ENCODE measurements around the gene CPSF7. TPM values are rescaled to one million over a fixed set of nuclear protein-coding genes. Genes with fewer than 3 reads are reported as not detected.

CPSF7 gene
- total RNA-seq, 1 donor from 2014 or later: 27.7 TPM

GRCh38 chr11:61357233-61357893 lies 72.4 kb downstream of the CPSF7 start:
- no peak for DNase-seq (ENCODE audit: low read depth)

GRCh38 chr11:61356706-61357105 lies 73.1 kb downstream of the CPSF7 start:
- no peak for DNase-seq (ENCODE audit: low read depth)

- no peak for DNase-seq (ENCODE audit: low read depth)
Measured at GRCh38 chr11:61354208-61354607, 75.6 kb downstream of the CPSF7 start.

GRCh38 chr11:61353131-61354067 lies 76.4 kb downstream of the CPSF7 start:
- DNase-seq (ENCODE audit: low read depth): no peak

Other genes starting within 250 kb of the CPSF7 start
- not detected in 2 replicates for gene PGA3, start 226.5 kb downstream of the CPSF7 start, total RNA-seq
- not detected in 2 replicates for gene PGA4, start 207.6 kb downstream of the CPSF7 start, total RNA-seq
- gene PGA5, start 188.8 kb downstream of the CPSF7 start, total RNA-seq: not detected in 2 replicates
- gene VWCE, start 134.7 kb downstream of the CPSF7 start, total RNA-seq: 1.9 and 4.5 TPM in 2 replicates
- gene DDB1, start 96.9 kb downstream of the CPSF7 start, total RNA-seq: 281 and 392 TPM in 2 replicates
- gene TKFC, start 96.7 kb downstream of the CPSF7 start, total RNA-seq: 15.3 and 37.0 TPM in 2 replicates
- 20.1 and 47.0 TPM in 2 replicates for gene CYB561A3, start 68.1 kb downstream of the CPSF7 start, total RNA-seq
- gene TMEM138, start 67.6 kb downstream of the CPSF7 start, total RNA-seq: 12.3 and 22.9 TPM in 2 replicates
- gene TMEM216, start 37.4 kb downstream of the CPSF7 start, total RNA-seq: 10.9 and 12.0 TPM in 2 replicates
- 35.0 and 58.5 TPM in 2 replicates for gene SDHAF2, start 149 bp upstream of the CPSF7 start, total RNA-seq
- 0.15 TPM in 1 of 2 replicates, not detected in the other for gene LRRC10B, start 78.8 kb upstream of the CPSF7 start, total RNA-seq
- 0.35 TPM in 1 of 2 replicates, not detected in the other for gene SYT7, start 151.1 kb upstream of the CPSF7 start, total RNA-seq

All from renal cortical epithelial cell (primary cell).